ENCODE results near the gene HTR2C. TPM values are rescaled to one million over a fixed set of nuclear protein-coding genes. Genes with fewer than 3 reads are reported as not detected.
"Not testable (repeated sequence)": the region's sequence is repeated elsewhere in the genome, so short reads cannot be mapped to it uniquely, and the experiment has no call there.

HTR2C gene
- not detected in 2 replicates for total RNA-seq (2014; rRNA removed; shearing (Covaris generic))

GRCh38 chrX:114583646-114584374 lies at the start of gene HTR2C:
HTR2C (plus strand) TSS chrX:114584086; CDS start chrX:114726937, 142,851 bp downstream.
- DNase-seq (ENCODE audit: low spot score) = no peak

GRCh38 chrX:114580336-114580735 lies 3.5 kb upstream of the HTR2C start:
- no peak for DNase-seq (ENCODE audit: low spot score)

- DNase-seq (ENCODE audit: low spot score) = no peak
Observed at GRCh38 chrX:114581528-114582263, 2.2 kb upstream of the HTR2C start.

- DNase-seq (ENCODE audit: low spot score) = no peak
Observed at GRCh38 chrX:114582264-114582632, 1.6 kb upstream of the HTR2C start.

GRCh38 chrX:114582698-114583395 lies 1.0 kb upstream of the HTR2C start:
- DNase-seq (ENCODE audit: low spot score) = no peak

- DNase-seq (ENCODE audit: low spot score) = no peak
Observed at GRCh38 chrX:114584375-114584943, 573 bp downstream of the HTR2C start.

GRCh38 chrX:114584983-114585842 lies 1.3 kb downstream of the HTR2C start:
- DNase-seq (ENCODE audit: low spot score) = no peak

- DNase-seq (ENCODE audit: low spot score) = no peak
Observed at GRCh38 chrX:114591121-114591520, 7.2 kb downstream of the HTR2C start.

GRCh38 chrX:114599305-114599704 lies 15.4 kb downstream of the HTR2C start:
- no peak for DNase-seq (ENCODE audit: low spot score)

- DNase-seq (ENCODE audit: low spot score) = no peak
Observed at GRCh38 chrX:114599911-114600310, 16.0 kb downstream of the HTR2C start.

GRCh38 chrX:114606619-114607018 lies 22.7 kb downstream of the HTR2C start:
- not testable (repeated sequence) for DNase-seq (ENCODE audit: low spot score)

GRCh38 chrX:114611018-114611619 lies 27.2 kb downstream of the HTR2C start:
- DNase-seq (ENCODE audit: low spot score) = peak; percentile 76

- DNase-seq (ENCODE audit: low spot score) = no peak
Observed at GRCh38 chrX:114615765-114616164, 31.9 kb downstream of the HTR2C start.

- peak; percentile 27 for DNase-seq (ENCODE audit: low spot score)
Observed at GRCh38 chrX:114619874-114620273, 36.0 kb downstream of the HTR2C start.

- peak; percentile 7 for DNase-seq (ENCODE audit: low spot score)
Observed at GRCh38 chrX:114626323-114626722, 42.4 kb downstream of the HTR2C start.

GRCh38 chrX:114635986-114636385 lies 52.1 kb downstream of the HTR2C start:
- no peak for DNase-seq (ENCODE audit: low spot score)

GRCh38 chrX:114650351-114650750 lies 66.5 kb downstream of the HTR2C start:
- DNase-seq (ENCODE audit: low spot score) = no peak

- no peak for DNase-seq (ENCODE audit: low spot score)
Observed at GRCh38 chrX:114675365-114675764, 91.5 kb downstream of the HTR2C start.

- not testable (repeated sequence) for DNase-seq (ENCODE audit: low spot score)
Observed at GRCh38 chrX:114700533-114700932, 116.6 kb downstream of the HTR2C start.

- DNase-seq (ENCODE audit: low spot score) = no peak
Observed at GRCh38 chrX:114709406-114709805, 125.5 kb downstream of the HTR2C start.

- DNase-seq (ENCODE audit: low spot score) = no peak
Observed at GRCh38 chrX:114710571-114710970, 126.7 kb downstream of the HTR2C start.
